HepG2 (cell line): ENCODE measurements around the gene RBM5. TPM values are rescaled to one million over a fixed set of nuclear protein-coding genes. Genes with fewer than 3 reads are reported as not detected.

Experiments used
- AFF4 ChIP-seq: sonication (generic); formaldehyde crosslinking; IDR thresholded peaks from 2 replicates; pipeline ENCODE4 v1.4.0; 2020; ENCODE audit warnings: missing genetic modification reagents
- ATF5 ChIP-seq: sonication (generic); formaldehyde crosslinking; IDR thresholded peaks from 2 replicates; pipeline ENCODE4 v1.4.0; 2020; ENCODE audit warnings: mild to moderate bottlenecking, low read depth, missing genetic modification reagents
- CBX2 ChIP-seq, 2 experiments: fragments of 200-600 bp in 1 of 2; sonication (generic); formaldehyde crosslinking in 1 of 2; IDR thresholded peaks; 2 replicates each; pipeline versions ENCODE4 v1.7.0 to v1.8.1; 2018 to 2022; ENCODE audit warnings: low read depth in 2 of 2, low read length in 1 of 2, mild to moderate bottlenecking in 1 of 2, missing genetic modification reagents in 1 of 2
- CCDC6 ChIP-seq: sonication (generic); formaldehyde crosslinking; IDR thresholded peaks from 2 replicates; pipeline ENCODE4 v1.8.1; 2022; ENCODE audit warnings: mild to moderate bottlenecking, missing genetic modification reagents, moderate library complexity
- E2F1 ChIP-seq: sonication (generic); formaldehyde crosslinking; IDR thresholded peaks from 2 replicates; pipeline ENCODE4 v1.5.0; 2020; ENCODE audit warnings: missing genetic modification reagents
- EHMT2 ChIP-seq: fragments of 200-600 bp; sonication (generic); IDR thresholded peaks from 2 replicates; pipeline ENCODE4 v1.7.0; 2017; ENCODE audit warnings: antibody characterized with exemption, low read depth, low read length, borderline replicate concordance
- HNF4A ChIP-seq: sonication (generic); formaldehyde crosslinking; IDR thresholded peaks from 2 replicates; pipeline ENCODE4 v1.4.0; 2020; ENCODE audit warnings: missing genetic modification reagents
- HOXA9 ChIP-seq: sonication (generic); formaldehyde crosslinking; IDR thresholded peaks from 2 replicates; pipeline ENCODE4 v1.8.1; 2022; ENCODE audit warnings: missing genetic modification reagents, mild to moderate bottlenecking, moderate library complexity, borderline replicate concordance
- IKZF1 ChIP-seq: fragments of 450-650 bp; IDR thresholded peaks from 2 replicates; pipeline ENCODE4 v1.7.1; 2016
- MXI1 ChIP-seq: IDR thresholded peaks from 3 replicates; pipeline ENCODE4 v1.6.1; 2012; ENCODE audit warnings: low read depth, low read length, inconsistent platforms, borderline replicate concordance
- SNAPC5 ChIP-seq: sonication (generic); formaldehyde crosslinking; IDR thresholded peaks from 2 replicates; pipeline ENCODE4 v1.8.1; 2023; ENCODE audit warnings: mild to moderate bottlenecking, missing genetic modification reagents, borderline replicate concordance
- TAF15 ChIP-seq: fragments of 200-400 bp; formaldehyde crosslinking; IDR thresholded peaks from one replicate; pipeline ENCODE4 v1.6.1; 2018; ENCODE audit warnings: mild to moderate bottlenecking, low read depth, low read length; ENCODE audit not compliant: poor library complexity, severe bottlenecking
- ZFP41 ChIP-seq: sonication (generic); formaldehyde crosslinking; IDR thresholded peaks from 2 replicates; pipeline ENCODE4 v1.4.0; 2020; ENCODE audit warnings: mild to moderate bottlenecking, missing genetic modification reagents, borderline replicate concordance
- ZNF343 ChIP-seq: sonication (generic); formaldehyde crosslinking; IDR thresholded peaks from 2 replicates; pipeline ENCODE4 v1.4.0; 2020; ENCODE audit warnings: mild to moderate bottlenecking, missing genetic modification reagents
- ZNF441 ChIP-seq: sonication (generic); formaldehyde crosslinking; IDR thresholded peaks from 2 replicates; pipeline ENCODE4 v1.7.0; 2021; ENCODE audit warnings: missing genetic modification reagents, borderline replicate concordance
- ZNF574 ChIP-seq: sonication (generic); formaldehyde crosslinking; IDR thresholded peaks from 2 replicates; pipeline ENCODE4 v1.4.0; 2020; ENCODE audit warnings: missing genetic modification reagents
- ZNF850 ChIP-seq: sonication (generic); formaldehyde crosslinking; conservative IDR thresholded peaks from 2 replicates; pipeline ENCODE4 v1.9.0; 2021; ENCODE audit warnings: mild to moderate bottlenecking, missing genetic modification reagents
- ZNF891 ChIP-seq: sonication (generic); formaldehyde crosslinking; IDR thresholded peaks from 2 replicates; pipeline ENCODE4 v1.5.0; 2020; ENCODE audit warnings: mild to moderate bottlenecking, missing genetic modification reagents
- polyA plus RNA-seq, 8 experiments: library from polyadenylated mRNA; depleted of rRNA in 3 of 8; stranded (reverse) in 7 of 8; unstranded in 1 of 8; fragments of >200 nt; fragmentation: Illumina TruSeq in 4 of 8; extraction: Trizol in 4 of 8; gene quantifications; 2 replicates each; pipeline versions ENCODE4 v1.2.1 to v1.2.3, GENCODE V29; 2011 to 2016; ENCODE audit warnings: low read depth in 4 of 8, missing spikeins in 1 of 8, mixed read lengths in 1 of 8; ENCODE audit not compliant: insufficient read depth in 1 of 8
- total RNA-seq, 5 experiments: library from RNA; depleted of rRNA; stranded (reverse); fragments of >200 nt; fragmentation: Illumina TruSeq; extraction: Trizol; gene quantifications; 2 replicates each; pipeline ENCODE4 v1.2.3, GENCODE V29; 2016; ENCODE audit warnings: low read depth in 1 of 5
- TF ChIP-seq, protein P1 (sequence below): IDR thresholded peaks from 2 replicates; pipeline ENCODE4 v1.6.1; 2016; ENCODE audit warnings: missing genetic modification reagents, missing compliant biosample characterization

Gene RBM5
- total and polyA plus RNA-seq, 2 of the 13 experiments (the other 11 are each of a cell fraction or from before 2014, with no cell fraction given): 106 to 204 TPM

GRCh38 chr3:50088725-50089608, at the start of gene RBM5 (continued):
- TF ChIP-seq CBX2 (IDR thresholded peaks at IDR 0.05; ENCODE audit: low read depth, low read length) (no peak), CBX2 (CRISPR knock-in tag; IDR thresholded peaks at IDR 0.05; ENCODE audit: low read depth) (no peak), TAF15 (no peak), HNF4A (CRISPR knock-in tag) (no peak), ATF5 (CRISPR knock-in tag) (no peak), ZNF850 (CRISPR knock-in tag) (no peak), MXI1 (peak; percentile 73; the same call in 1 of the 3 replicates), E2F1 (CRISPR knock-in tag) (peak; percentile 69), ZNF574 (CRISPR knock-in tag) (peak; percentile 71), ZFP41 (CRISPR knock-in tag) (no peak), ZNF891 (CRISPR knock-in tag) (peak; percentile 81; the same call in 1 of the 2 replicates), ZNF441 (CRISPR knock-in tag) (0 out of 2 replicates have a peak, but pooled peaks have one; percentile 24), CCDC6 (CRISPR knock-in tag) (no peak; the same call in 1 of the 2 replicates), HOXA9 (CRISPR knock-in tag) (no peak), EHMT2 (no peak), ZNF343 (CRISPR knock-in tag) (no peak), AFF4 (CRISPR knock-in tag) (no peak), SNAPC5 (CRISPR knock-in tag) (no peak), IKZF1 (no peak)
- TF ChIP-seq, protein P1, sequence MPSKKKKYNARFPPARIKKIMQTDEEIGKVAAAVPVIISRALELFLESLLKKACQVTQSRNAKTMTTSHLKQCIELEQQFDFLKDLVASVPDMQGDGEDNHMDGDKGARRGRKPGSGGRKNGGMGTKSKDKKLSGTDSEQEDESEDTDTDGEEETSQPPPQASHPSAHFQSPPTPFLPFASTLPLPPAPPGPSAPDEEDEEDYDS (CRISPR knock-in tag): peak; percentile 83
